HUES64 (cell line): ENCODE results near the gene RNF38.

Source experiments
- H3K27ac ChIP-seq: 2 replicates; pipeline ENCODE4 v1.7.0; 2013; ENCODE audit warnings: low read depth, low read length, inconsistent platforms
- H3K27me3 ChIP-seq: 2 replicates; pipeline ENCODE4 v1.6.1; 2013; ENCODE audit warnings: mild to moderate bottlenecking, low read length; ENCODE audit not compliant: insufficient read depth
- H3K36me3 ChIP-seq: 2 replicates; pipeline ENCODE4 v1.6.1; 2013; ENCODE audit warnings: mild to moderate bottlenecking, low read length; ENCODE audit not compliant: insufficient read depth
- H3K4me1 ChIP-seq: 2 replicates; pipeline ENCODE4 v1.6.1; 2013; ENCODE audit warnings: mild to moderate bottlenecking, low read length, moderate library complexity; ENCODE audit not compliant: insufficient read depth
- H3K4me3 ChIP-seq: 2 replicates; pipeline ENCODE4 v1.5.1; 2013; ENCODE audit warnings: mild to moderate bottlenecking, low read length, moderate library complexity
- H3K9ac ChIP-seq: 2 replicates; pipeline ENCODE4 v1.6.1; 2013; ENCODE audit warnings: mild to moderate bottlenecking, low read depth, low read length
- H3K9me3 ChIP-seq: 2 replicates; pipeline ENCODE4 v1.6.1; 2013; ENCODE audit warnings: low read depth, low read length; ENCODE audit not compliant: insufficient read depth
- WGBS: fragments of 150-250, 120-280 bp; methylation state at CpG from one replicate; pipeline ENCODE4 v1.1.7; 2013; ENCODE audit warnings: missing lambda C conversion rate; 5-methylcytosine and 5-hydroxymethylcytosine counted together

RNF38 gene

DNA sequence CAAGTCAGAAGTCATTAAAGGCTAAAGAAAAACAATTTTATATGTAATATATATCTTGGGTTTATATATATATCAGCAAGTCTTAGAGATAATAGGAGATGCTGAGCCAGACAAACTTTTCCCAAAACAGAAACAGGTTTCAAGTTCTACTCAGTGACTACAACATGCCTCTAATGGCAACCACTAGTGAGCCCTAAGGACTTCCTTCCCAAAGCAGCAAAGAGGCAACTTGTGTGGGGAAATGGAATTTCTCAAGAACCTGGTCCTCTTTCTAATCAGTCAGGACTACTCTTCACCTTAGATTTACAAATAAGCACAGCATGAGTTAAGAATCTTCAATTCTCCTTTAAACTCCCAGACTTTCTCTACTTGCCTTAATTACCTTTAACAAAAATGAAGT is 17.6 kb downstream of the RNF38 start:
- peaks cover 8% of the 10 kb centered on the region; the same call in 1 of the 2 replicates for H3K36me3 ChIP-seq
- H3K4me3 ChIP-seq = no peak overlapping the region
- no peaks in the 10 kb centered on the region for H3K27me3 ChIP-seq
- H3K27ac ChIP-seq = peak overlapping the region; percentile 49
- no peaks in the 10 kb centered on the region for H3K9me3 ChIP-seq
- peaks cover 38% of the 10 kb centered on the region for H3K4me1 ChIP-seq
- no peak overlapping the region for H3K9ac ChIP-seq

DNA sequence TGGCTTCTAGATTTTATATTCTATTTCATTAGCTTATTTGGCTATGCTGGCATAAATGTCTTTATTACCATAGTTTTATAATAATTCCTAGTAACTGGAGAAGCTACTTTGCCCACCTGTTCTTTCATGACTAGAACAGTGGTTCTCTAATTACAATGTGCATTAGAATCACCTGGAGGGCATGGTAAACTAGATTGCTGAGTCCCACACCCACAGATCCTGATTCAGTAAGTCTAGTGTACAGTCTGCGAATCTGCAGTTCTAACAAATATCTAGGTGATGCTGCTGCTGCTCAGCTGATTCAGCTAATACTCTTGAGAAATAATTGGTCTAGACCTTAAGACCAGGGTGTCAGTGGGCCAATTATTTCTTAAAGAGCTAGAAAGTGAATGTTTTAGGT is 35.5 kb downstream of the RNF38 start:
- H3K27me3 ChIP-seq = no peaks in the 10 kb centered on the region
- H3K4me1 ChIP-seq = no peaks in the 10 kb centered on the region
- 100% methylated on average over 1 of the region's 1 CpG for WGBS
- H3K9me3 ChIP-seq = no peaks in the 10 kb centered on the region
- peaks cover 83% of the 10 kb centered on the region for H3K36me3 ChIP-seq
- no peak overlapping the region for H3K27ac ChIP-seq
- H3K4me3 ChIP-seq = no peak overlapping the region
- no peak overlapping the region for H3K9ac ChIP-seq

DNA sequence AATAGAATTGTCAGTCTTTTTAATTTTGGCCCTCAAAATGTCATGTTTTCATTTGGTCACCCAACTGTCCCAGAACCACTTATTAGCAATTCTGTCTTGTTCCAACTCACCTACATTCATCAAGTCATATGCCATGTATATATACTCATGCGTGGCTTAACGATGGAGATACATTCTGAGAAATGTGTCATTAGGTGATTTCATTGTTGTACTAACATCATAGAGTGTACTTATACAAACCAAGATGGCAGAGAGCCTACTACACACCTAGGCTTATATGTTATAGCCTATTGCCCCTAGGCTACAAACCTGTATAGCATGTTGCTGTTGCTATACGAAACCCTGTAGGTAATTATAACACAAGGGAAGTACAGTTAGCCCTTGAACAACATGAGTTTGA is 36.6 kb downstream of the RNF38 start:
- no peak overlapping the region for H3K9ac ChIP-seq
- 100% methylated on average over 2 of the region's 3 CpGs for WGBS
- no peaks in the 10 kb centered on the region for H3K9me3 ChIP-seq
- no peak overlapping the region for H3K27ac ChIP-seq
- H3K27me3 ChIP-seq = no peaks in the 10 kb centered on the region
- no peaks in the 10 kb centered on the region for H3K4me1 ChIP-seq
- H3K4me3 ChIP-seq = no peak overlapping the region
- peaks cover 82% of the 10 kb centered on the region for H3K36me3 ChIP-seq

DNA sequence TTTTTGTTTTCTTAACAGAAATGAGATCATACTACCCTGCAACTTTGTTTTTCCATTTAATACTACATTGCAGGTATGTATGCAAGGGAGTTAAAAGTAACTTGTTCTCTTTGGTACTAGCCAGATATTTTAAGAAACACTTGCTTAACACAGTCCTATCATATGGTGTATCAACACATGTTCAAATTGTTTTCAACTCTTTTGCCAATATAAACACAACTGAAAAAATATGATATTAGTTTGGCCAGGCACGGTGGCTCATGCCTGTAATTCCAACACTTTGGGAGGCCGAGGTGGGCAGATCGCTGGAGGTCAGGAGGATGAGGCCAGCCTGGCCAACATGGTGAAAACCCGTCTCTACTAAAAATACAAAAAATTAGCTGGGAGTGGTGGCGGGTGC is 41.6 kb downstream of the RNF38 start:
- H3K4me3 ChIP-seq = no peak overlapping the region
- H3K36me3 ChIP-seq = peaks cover 83% of the 10 kb centered on the region
- H3K9ac ChIP-seq = no peak overlapping the region
- 96% methylated on average over 5 of the region's 5 CpGs for WGBS
- no peak overlapping the region for H3K27ac ChIP-seq
- no peaks in the 10 kb centered on the region for H3K27me3 ChIP-seq
- no peaks in the 10 kb centered on the region for H3K4me1 ChIP-seq
- H3K9me3 ChIP-seq = no peaks in the 10 kb centered on the region

DNA sequence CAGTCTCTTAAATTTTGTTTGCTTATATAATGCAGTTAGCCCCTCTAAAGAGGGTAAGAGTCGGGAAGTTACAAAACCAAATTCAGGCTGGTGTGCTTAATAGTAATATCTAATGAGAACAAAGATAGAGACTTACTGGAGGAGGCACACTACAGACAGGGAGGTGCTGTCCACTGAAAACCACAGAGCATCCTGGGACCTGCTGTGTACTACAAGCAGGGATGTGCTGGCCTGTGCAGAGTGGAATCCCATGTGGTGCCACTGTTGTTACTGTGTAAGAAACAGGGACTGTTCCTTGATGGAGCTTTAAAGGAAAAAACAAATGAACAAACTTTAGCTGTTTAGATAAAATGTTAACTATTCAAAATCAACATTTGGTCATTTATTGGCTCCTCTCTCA is 42.4 kb downstream of the RNF38 start:
- 91% methylated on average over 1 of the region's 1 CpG for WGBS
- H3K27ac ChIP-seq = no peak overlapping the region
- peaks cover 83% of the 10 kb centered on the region for H3K36me3 ChIP-seq
- H3K9ac ChIP-seq = no peak overlapping the region
- no peaks in the 10 kb centered on the region for H3K4me1 ChIP-seq
- H3K4me3 ChIP-seq = no peak overlapping the region
- no peaks in the 10 kb centered on the region for H3K9me3 ChIP-seq
- H3K27me3 ChIP-seq = no peaks in the 10 kb centered on the region

DNA sequence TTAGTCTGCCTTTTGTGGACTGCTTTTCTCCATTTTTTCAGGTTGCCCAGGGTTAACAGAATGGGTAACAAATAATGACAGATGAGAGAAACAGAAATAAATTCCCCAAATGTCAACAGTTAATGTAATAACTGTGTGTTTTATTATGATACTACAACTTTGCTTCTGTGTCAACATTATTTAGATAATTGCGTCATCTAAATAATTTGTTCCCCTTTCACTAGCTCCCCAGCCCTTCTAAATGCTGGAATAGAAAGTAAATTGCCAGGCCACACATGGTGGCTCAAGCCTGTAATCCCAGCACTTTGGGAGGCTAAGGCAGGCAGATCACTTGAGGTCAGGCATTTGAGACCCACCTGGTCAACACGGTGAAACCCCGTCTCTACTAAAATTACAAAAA is 53.5 kb downstream of the RNF38 start:
- peaks cover 99% of the 10 kb centered on the region for H3K36me3 ChIP-seq
- 94% methylated on average over 3 of the region's 3 CpGs for WGBS
- no peak overlapping the region for H3K9ac ChIP-seq
- H3K27ac ChIP-seq = no peak overlapping the region
- H3K4me1 ChIP-seq = no peaks in the 10 kb centered on the region
- no peaks in the 10 kb centered on the region for H3K27me3 ChIP-seq
- no peak overlapping the region for H3K4me3 ChIP-seq
- H3K9me3 ChIP-seq = no peaks in the 10 kb centered on the region

DNA sequence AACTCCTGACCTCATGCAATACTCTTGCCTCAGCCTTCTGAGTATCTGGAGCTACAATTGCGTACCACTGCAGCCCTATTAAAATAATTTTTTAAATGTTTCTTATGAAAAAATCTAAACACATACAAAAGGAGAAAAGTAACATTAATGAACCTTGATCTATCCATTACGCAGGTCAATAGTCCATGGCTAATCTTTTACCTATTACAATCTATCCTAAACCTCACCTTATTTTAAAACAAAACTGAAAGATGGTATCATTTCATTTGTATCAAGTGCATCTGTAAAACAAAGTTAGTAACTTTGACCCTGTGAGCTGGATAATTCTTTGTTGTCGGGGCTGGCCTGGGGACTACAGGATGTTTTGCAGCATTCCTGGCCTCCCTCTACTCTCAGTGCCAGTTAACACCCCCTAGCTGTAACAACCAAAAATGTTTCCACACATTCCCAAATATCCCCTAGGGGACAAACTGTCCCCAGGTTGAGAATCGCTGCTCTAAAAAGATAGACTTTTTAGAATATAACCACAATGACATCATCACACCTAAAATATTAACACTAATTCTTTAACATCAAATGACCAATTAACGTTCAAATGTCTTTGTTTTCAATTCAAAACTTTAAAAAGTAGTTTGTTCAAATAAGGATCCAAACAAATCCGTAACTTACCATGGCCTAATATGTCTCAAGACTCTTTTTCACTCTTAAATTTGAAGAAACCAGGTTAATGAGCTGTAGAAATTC is 54.8 kb downstream of the RNF38 start:
- Histone ChIP-seq H3K4me1 (no peaks in the 10 kb centered on the region), H3K27me3 (no peaks in the 10 kb centered on the region), H3K4me3 (no peak overlapping the region), H3K36me3 (peaks cover 99% of the 10 kb centered on the region), H3K9ac (no peak overlapping the region), H3K9me3 (no peaks in the 10 kb centered on the region), H3K27ac (no peak overlapping the region)
- 90% methylated on average over 6 of the region's 6 CpGs for WGBS

DNA sequence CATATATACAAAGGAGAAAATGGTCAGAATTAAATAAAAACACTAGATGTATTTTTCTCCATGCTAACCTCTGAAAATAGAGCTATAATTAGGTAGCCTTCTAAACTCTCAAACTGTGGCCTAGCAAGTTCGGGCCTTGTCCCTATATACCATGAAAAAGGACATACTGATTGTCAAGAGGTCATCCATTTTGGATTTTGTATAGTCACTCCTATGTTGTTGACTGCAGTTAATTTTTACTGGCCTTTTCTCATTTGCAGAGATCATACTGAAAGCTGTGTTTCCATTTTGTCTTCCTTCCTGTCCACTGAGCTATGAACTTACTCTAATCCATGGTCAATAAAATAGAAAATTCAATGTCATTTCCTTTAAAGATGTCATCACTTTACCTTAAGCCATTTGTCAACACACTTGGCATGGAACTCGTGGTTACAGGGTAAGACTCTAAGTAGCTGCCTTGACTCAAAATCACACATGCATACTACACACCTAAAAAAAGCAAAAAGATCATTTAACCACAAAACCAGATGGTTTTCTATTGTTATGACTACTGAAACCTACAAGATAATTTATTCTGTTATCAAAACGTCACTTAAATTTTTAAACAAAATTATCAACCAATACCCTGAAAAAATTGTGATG is 58.0 kb downstream of the RNF38 start:
- H3K4me3 ChIP-seq = no peak overlapping the region
- H3K9ac ChIP-seq = no peak overlapping the region
- no peaks in the 10 kb centered on the region for H3K4me1 ChIP-seq
- 98% methylated on average over 2 of the region's 3 CpGs for WGBS
- H3K27ac ChIP-seq = no peak overlapping the region
- no peaks in the 10 kb centered on the region for H3K9me3 ChIP-seq
- no peaks in the 10 kb centered on the region for H3K27me3 ChIP-seq
- peaks cover 97% of the 10 kb centered on the region for H3K36me3 ChIP-seq

DNA sequence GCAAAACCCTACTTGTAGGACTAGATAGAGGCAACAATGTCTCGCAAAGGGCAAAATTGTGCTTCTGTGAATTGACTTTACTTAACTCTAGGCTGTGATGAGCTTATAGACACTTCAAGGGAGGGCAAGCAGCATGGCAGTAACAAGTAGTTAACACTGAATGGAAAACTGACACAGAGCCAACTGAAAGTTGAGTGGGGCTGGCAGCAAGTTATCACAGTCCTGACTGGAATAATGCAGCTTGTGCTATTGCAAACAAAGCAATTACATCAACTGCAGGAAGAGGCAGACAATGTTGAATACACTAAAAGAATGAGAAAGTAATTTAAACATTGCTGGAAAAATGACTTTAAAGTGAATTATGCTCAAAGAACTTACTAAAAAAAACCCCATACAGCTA is 62.2 kb downstream of the RNF38 start:
- H3K4me3 ChIP-seq = no peak overlapping the region
- no peak overlapping the region for H3K27ac ChIP-seq
- no peak overlapping the region for H3K9ac ChIP-seq
- H3K27me3 ChIP-seq = no peaks in the 10 kb centered on the region
- 95% methylated on average over 1 of the region's 1 CpG for WGBS
- H3K9me3 ChIP-seq = no peaks in the 10 kb centered on the region
- H3K4me1 ChIP-seq = no peaks in the 10 kb centered on the region
- peaks cover 78% of the 10 kb centered on the region for H3K36me3 ChIP-seq

DNA sequence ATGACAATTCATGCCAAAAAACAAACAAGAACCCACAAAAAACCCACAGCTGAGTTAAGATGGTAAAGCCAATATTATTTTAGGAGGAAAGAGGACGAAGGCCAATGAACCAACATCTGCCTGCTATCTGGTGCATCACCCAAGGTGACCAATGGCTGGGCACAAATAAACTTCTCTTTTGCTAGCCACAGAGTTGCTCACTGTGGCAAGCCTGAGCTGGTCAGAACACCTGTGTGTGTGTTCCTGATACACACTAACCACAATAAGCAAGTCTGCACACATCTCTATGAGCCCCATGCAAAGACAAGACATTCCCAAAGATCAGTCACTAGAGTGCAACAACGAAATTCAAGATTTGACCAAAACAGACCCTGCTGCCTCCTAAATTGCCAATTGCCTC is 63.1 kb downstream of the RNF38 start:
- no peak overlapping the region for H3K27ac ChIP-seq
- H3K4me3 ChIP-seq = no peak overlapping the region
- no peaks in the 10 kb centered on the region for H3K27me3 ChIP-seq
- 97% methylated on average over 2 of the region's 2 CpGs for WGBS
- H3K36me3 ChIP-seq = peaks cover 70% of the 10 kb centered on the region
- no peak overlapping the region for H3K9ac ChIP-seq
- no peaks in the 10 kb centered on the region for H3K9me3 ChIP-seq
- H3K4me1 ChIP-seq = no peaks in the 10 kb centered on the region

DNA sequence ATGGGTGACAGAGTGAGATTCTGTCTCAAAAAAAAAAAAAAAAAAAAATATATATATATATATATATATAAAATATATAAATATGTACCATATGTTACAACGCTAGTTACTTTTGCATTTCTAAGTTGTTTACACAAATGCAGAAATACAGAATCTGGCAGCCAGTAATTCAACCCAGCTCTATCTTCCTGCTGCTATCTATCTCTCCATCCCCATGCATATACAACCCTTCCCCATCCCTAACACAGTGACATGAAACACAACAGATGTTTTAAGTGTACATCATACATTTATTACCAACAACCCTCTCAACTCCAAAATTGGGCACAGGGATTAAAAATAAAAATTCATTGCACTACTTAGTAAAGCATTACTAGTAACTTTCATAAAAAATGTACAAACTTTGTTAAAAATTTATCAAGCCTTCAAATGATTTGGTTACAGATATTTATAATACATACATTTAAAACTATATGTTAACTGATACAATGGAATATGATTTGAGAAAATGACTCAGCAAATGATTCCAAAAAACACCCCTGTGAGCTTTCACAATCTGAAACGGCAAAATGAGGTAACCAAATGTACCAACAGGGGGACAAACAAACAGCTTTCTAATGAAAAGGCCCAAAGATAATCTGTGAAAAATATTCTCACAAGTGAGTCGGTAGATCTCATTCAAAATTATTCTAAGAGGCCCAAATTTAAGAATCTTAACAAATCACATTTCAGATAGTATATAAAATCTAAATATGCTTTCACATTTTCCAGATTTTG is 63.8 kb downstream of the RNF38 start:
- peaks cover 63% of the 10 kb centered on the region for H3K36me3 ChIP-seq

More for the DNA sequence above, 63.8 kb downstream of the RNF38 start:
- H3K9ac ChIP-seq = no peak overlapping the region
- 99% methylated on average over 3 of the region's 3 CpGs for WGBS
- H3K9me3 ChIP-seq = no peaks in the 10 kb centered on the region
- H3K4me3 ChIP-seq = no peak overlapping the region
- no peaks in the 10 kb centered on the region for H3K27me3 ChIP-seq
- no peaks in the 10 kb centered on the region for H3K4me1 ChIP-seq
- H3K27ac ChIP-seq = no peak overlapping the region
